ENCODE data around the gene IQCN. TPM values are rescaled to one million over a fixed set of nuclear protein-coding genes. Genes with fewer than 3 reads are reported as not detected.

IQCN gene
- total RNA-seq, 1 experiment from 2014 or later: 0.61 TPM

GRCh38 chr19:18310118-18310909 is 36.1 kb upstream of the IQCN start (continued):
- TF ChIP-seq, protein P1, sequence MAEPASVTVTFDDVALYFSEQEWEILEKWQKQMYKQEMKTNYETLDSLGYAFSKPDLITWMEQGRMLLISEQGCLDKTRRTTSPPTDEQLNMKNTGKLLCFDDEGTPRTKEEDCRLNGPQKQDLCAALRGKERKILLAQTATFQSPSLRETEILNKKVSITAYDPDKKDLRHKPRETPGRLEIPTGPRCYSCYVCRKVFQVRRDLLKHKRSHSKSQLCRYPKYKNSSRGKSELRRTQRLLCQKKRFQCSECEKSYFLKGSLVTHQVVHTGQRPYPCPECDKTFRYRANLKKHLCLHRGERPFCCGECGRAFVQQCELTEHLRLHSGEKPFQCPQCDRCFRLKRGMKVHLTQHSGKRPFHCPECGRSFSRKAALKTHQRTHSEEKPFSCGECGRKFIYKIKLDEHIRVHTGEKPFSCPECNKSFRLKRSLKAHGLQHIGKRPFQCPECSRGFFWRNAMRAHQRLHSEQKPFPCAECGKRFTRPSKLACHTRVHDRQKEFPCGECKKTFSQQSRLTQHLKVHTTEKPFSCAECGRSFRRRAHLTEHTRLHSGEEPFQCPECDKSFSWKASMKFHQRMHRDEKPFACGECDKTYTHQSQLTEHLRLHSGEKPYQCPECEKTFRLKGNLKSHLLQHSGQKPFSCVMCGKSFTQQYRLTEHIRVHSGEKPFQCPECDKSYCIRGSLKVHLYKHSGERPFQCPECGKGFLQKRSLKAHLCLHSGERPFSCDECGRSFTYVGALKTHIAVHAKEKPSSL (CRISPR knock-in tag; conservative IDR thresholded peaks at IDR 0.05): no peak
- TF ChIP-seq, protein P2, sequence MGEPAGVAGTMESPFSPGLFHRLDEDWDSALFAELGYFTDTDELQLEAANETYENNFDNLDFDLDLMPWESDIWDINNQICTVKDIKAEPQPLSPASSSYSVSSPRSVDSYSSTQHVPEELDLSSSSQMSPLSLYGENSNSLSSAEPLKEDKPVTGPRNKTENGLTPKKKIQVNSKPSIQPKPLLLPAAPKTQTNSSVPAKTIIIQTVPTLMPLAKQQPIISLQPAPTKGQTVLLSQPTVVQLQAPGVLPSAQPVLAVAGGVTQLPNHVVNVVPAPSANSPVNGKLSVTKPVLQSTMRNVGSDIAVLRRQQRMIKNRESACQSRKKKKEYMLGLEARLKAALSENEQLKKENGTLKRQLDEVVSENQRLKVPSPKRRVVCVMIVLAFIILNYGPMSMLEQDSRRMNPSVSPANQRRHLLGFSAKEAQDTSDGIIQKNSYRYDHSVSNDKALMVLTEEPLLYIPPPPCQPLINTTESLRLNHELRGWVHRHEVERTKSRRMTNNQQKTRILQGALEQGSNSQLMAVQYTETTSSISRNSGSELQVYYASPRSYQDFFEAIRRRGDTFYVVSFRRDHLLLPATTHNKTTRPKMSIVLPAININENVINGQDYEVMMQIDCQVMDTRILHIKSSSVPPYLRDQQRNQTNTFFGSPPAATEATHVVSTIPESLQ (CRISPR knock-in tag; IDR thresholded peaks at IDR 0.05): no peak
- no peak for TF ChIP-seq CREB1 (CRISPR knock-in tag; IDR thresholded peaks at IDR 0.05)
- TF ChIP-seq, protein P3, sequence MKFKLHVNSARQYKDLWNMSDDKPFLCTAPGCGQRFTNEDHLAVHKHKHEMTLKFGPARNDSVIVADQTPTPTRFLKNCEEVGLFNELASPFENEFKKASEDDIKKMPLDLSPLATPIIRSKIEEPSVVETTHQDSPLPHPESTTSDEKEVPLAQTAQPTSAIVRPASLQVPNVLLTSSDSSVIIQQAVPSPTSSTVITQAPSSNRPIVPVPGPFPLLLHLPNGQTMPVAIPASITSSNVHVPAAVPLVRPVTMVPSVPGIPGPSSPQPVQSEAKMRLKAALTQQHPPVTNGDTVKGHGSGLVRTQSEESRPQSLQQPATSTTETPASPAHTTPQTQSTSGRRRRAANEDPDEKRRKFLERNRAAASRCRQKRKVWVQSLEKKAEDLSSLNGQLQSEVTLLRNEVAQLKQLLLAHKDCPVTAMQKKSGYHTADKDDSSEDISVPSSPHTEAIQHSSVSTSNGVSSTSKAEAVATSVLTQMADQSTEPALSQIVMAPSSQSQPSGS (CRISPR knock-in tag; IDR thresholded peaks at IDR 0.05; ENCODE audit: borderline replicate concordance, low read depth): no peak
- TF ChIP-seq GRHL2 (CRISPR knock-in tag; IDR thresholded peaks at IDR 0.05; ENCODE audit: insufficient replicate concordance, severe bottlenecking): no peak
- no peak for TF ChIP-seq RELA (CRISPR knock-in tag; IDR thresholded peaks at IDR 0.05; ENCODE audit: borderline replicate concordance)
- TF ChIP-seq NFYB (CRISPR knock-in tag; conservative IDR thresholded peaks at IDR 0.05; ENCODE audit: low read depth): no peak
- no peak for TF ChIP-seq CREM (CRISPR knock-in tag; IDR thresholded peaks at IDR 0.05)
- TF ChIP-seq RORB (CRISPR knock-in tag; IDR thresholded peaks at IDR 0.05): no peak
- TF ChIP-seq NFATC4 (CRISPR knock-in tag; IDR thresholded peaks at IDR 0.05): no peak
- TF ChIP-seq PRRX2 (CRISPR knock-in tag; IDR thresholded peaks at IDR 0.05): no peak
- TF ChIP-seq MAX (CRISPR knock-in tag; IDR thresholded peaks at IDR 0.05): no peak

DNA sequence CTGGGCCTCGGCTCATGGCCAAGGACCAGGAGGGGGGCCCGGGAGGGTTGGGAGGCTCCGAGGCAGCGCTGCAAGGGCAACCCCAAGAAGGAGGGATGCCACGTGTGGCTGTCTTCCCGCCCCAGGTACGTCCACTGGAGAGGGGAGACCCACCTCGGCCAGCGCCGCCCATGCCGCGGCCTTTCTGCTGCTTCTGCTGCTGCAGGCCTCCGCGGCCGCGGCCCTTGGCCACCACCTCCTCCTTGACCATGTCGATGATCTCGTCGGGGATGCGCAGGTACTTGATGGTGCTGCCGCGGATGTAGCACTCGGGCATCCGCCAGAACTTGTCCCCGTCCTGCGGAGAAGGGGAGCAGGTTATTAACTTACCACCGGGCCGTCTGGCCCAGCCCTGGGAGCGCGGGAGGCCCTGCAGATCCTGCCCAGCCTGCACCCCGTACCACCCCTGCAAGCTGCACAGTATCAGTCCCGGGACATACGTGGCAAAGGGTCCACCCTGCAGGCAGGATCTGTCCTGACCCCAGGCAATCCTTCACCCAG is 35.3 kb upstream of the IQCN start:
- ChIA-PET POLR2A (no interaction called here), CTCF (interaction anchor here (1.1 to 3.4 kb wide), 2 partner anchors 19 to 31 kb away, joined by 3 to 26 read pairs; no protein-coding TSS in a partner anchor)
- peaks cover 38% of the 10 kb centered on the region for H3K36me3 Mint-ChIP-seq
- DNase-seq (ENCODE audit: low spot score): no peak
- H3K4me1 Mint-ChIP-seq: peaks cover 26% of the 10 kb centered on the region
- ATAC-seq: no peak
- H3K27ac Mint-ChIP-seq: no peak overlapping the region
- H3K27me3 Mint-ChIP-seq (ENCODE audit: low read depth): no peaks in the 10 kb centered on the region
- H3K9me3 Mint-ChIP-seq: no peaks in the 10 kb centered on the region
- no peak overlapping the region for H3K4me3 Mint-ChIP-seq
- TF ChIP-seq ZNF219 (CRISPR knock-in tag; IDR thresholded peaks at IDR 0.05; ENCODE audit: borderline replicate concordance) (no peak), CTCF (IDR thresholded peaks at IDR 0.05) (no peak), NR2C2 (CRISPR knock-in tag; IDR thresholded peaks at IDR 0.05) (no peak), JAZF1 (CRISPR knock-in tag; IDR thresholded peaks at IDR 0.05) (no peak), ZNF281 (CRISPR knock-in tag; IDR thresholded peaks at IDR 0.05) (no peak), ZNF532 (CRISPR knock-in tag; IDR thresholded peaks at IDR 0.05; ENCODE audit: borderline replicate concordance) (no peak)

Measured in WTC11 (cell line).